Panc1 (cell line): Measurements from ENCODE around the gene CRTC1. TPM values are rescaled to one million over a fixed set of nuclear protein-coding genes. Genes with fewer than 3 reads are reported as not detected.

Source experiments
- ATAC-seq: fragments of 200-7000 bp; cut with Tn5 transposase; 2 replicates; pipeline ENCODE4 v1.9.1; 2020; ENCODE audit warnings: mild to moderate bottlenecking, moderate library complexity
- BruUV-seq: library from RNA; stranded (reverse); fragments of 400-500 nt; replicated peaks from 2 replicates; lab custom pipeline; 2021; lab: Mats Ljungman, UMichigan
- CTCF ChIA-PET: fragments of 300-600 bp; sonication (Branson Sonifier 250); formaldehyde crosslinking; loops from one replicate; lab custom pipeline; 2022; ENCODE audit warnings: antibody characterized with exemption; lab: Charles Lee
- POLR2A ChIA-PET: fragments of 300-600 bp; sonication (Branson Sonifier 250); formaldehyde crosslinking; loops from one replicate; lab custom pipeline; 2022; ENCODE audit warnings: antibody characterized with exemption; lab: Charles Lee
- DNase-seq: peaks from one replicate; pipeline ENCODE4 v3.0.0-alpha.2; 2010; ENCODE audit warnings: low read depth, low spot score
- H3K27ac ChIP-seq: 2 replicates; pipeline ENCODE4 v1.5.1; 2011; ENCODE audit warnings: mild to moderate bottlenecking, low read length, inconsistent platforms
- H3K27me3 ChIP-seq: fragments of 200-500 bp; sonication (Bioruptor generic); 2 replicates; pipeline ENCODE4 v1.6.0; 2014; ENCODE audit warnings: low read length, inconsistent platforms; ENCODE audit not compliant: control insufficient read depth, insufficient read depth
- H3K36me3 ChIP-seq: fragments of 200-500 bp; sonication (Bioruptor generic); 2 replicates; pipeline ENCODE4 v1.5.1; 2014; ENCODE audit warnings: inconsistent platforms, mild to moderate bottlenecking, low read length, moderate library complexity; ENCODE audit not compliant: control insufficient read depth, insufficient read depth
- H3K4me1 ChIP-seq: 2 replicates; pipeline ENCODE4 v1.5.1; 2011; ENCODE audit warnings: inconsistent platforms, mild to moderate bottlenecking, low read length, moderate library complexity; ENCODE audit not compliant: control insufficient read depth, insufficient read depth
- H3K4me3 ChIP-seq, 2 experiments: 2 replicates each; pipeline ENCODE4 v1.5.1; 2011 to 2012; ENCODE audit warnings: low read depth in 2 of 2, low read length in 2 of 2, mild to moderate bottlenecking in 2 of 2, inconsistent platforms in 1 of 2, moderate library complexity in 1 of 2
- H3K9me3 ChIP-seq: fragments of 200-500 bp; sonication (Bioruptor generic); 2 replicates; pipeline ENCODE4 v1.5.1; 2014; ENCODE audit warnings: low read depth, mild to moderate bottlenecking, inconsistent platforms, low read length, moderate library complexity; ENCODE audit not compliant: control insufficient read depth, insufficient read depth
- POLR2AphosphoS5 ChIP-seq: IDR thresholded peaks from 2 replicates; pipeline ENCODE4 v1.6.1; 2012; ENCODE audit warnings: mild to moderate bottlenecking, low read depth, low read length, moderate library complexity
- SIN3A ChIP-seq: IDR thresholded peaks from 2 replicates; pipeline ENCODE4 v1.6.1; 2012; ENCODE audit warnings: low read depth, mild to moderate bottlenecking, low read length, moderate library complexity, borderline replicate concordance; ENCODE audit not compliant: insufficient read depth
- TCF7L2 ChIP-seq: IDR thresholded peaks from 2 replicates; pipeline ENCODE4 v1.6.1; 2011; ENCODE audit warnings: mild to moderate bottlenecking, low read depth, low read length, inconsistent platforms
- in situ Hi-C: cut with HindIII; loops from 2 replicates; pipeline ENCODE4 v1.10.0; 2016; ENCODE audit warnings: low sequenced_read_pairs, low pct_unique_long_range_greater_than_20kb
- intact Hi-C: fragments of 100-400 bp; cut with micrococcal nuclease; formaldehyde crosslinking; loops from one replicate; pipeline ENCODE4 v1.10.0; 2022; ENCODE audit not compliant: unreplicated experiment
- total RNA-seq: library from RNA; stranded (reverse); gene quantifications from one replicate; pipeline ENCODE4 v1.2.1, GENCODE V29; 2021; ENCODE audit not compliant: unreplicated experiment
- TF ChIP-seq, protein P1 (sequence below), 2 experiments: IDR thresholded peaks; 2 replicates each; pipeline ENCODE4 v1.6.1; 2011 to 2012; ENCODE audit warnings: low read depth in 2 of 2, control low read depth in 1 of 2, low read length in 1 of 2, mild to moderate bottlenecking in 1 of 2, moderate library complexity in 1 of 2; ENCODE audit not compliant: insufficient read depth in 1 of 2
- TF ChIP-seq, protein P2 (sequence below): fragments of 450-650 bp; IDR thresholded peaks from 2 replicates; pipeline ENCODE4 v1.5.1; 2017; ENCODE audit warnings: mild to moderate bottlenecking

CRTC1 gene
- total RNA-seq, 1 experiment from 2014 or later, result 18.2 TPM

DNA sequence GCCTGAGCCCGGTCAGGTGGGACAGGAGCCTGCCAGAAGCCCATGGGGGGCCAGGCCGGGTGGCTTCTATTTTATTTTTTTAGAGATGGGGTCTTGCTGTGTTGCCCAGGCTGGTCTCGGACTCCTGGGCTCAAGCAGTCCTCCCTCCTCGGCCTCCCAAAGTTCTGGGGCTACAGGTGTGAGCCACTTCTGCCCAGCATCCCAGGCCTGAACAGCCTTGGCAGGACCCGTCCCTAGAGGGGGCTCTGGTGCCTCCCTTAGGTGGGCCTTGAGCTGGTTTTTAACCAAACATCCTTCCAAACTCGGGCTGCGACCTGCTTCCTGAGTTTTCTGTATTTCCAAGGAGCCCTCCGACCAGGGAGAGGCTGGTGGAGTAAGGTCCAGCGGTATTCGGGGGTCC is 97.2 kb downstream of the CRTC1 start:
- H3K27me3 ChIP-seq, result no peaks in the 10 kb centered on the region
- no peaks in the 10 kb centered on the region for H3K36me3 ChIP-seq
- no peaks in the 10 kb centered on the region for H3K9me3 ChIP-seq
- no peak for ATAC-seq
- TF ChIP-seq, protein P1, sequence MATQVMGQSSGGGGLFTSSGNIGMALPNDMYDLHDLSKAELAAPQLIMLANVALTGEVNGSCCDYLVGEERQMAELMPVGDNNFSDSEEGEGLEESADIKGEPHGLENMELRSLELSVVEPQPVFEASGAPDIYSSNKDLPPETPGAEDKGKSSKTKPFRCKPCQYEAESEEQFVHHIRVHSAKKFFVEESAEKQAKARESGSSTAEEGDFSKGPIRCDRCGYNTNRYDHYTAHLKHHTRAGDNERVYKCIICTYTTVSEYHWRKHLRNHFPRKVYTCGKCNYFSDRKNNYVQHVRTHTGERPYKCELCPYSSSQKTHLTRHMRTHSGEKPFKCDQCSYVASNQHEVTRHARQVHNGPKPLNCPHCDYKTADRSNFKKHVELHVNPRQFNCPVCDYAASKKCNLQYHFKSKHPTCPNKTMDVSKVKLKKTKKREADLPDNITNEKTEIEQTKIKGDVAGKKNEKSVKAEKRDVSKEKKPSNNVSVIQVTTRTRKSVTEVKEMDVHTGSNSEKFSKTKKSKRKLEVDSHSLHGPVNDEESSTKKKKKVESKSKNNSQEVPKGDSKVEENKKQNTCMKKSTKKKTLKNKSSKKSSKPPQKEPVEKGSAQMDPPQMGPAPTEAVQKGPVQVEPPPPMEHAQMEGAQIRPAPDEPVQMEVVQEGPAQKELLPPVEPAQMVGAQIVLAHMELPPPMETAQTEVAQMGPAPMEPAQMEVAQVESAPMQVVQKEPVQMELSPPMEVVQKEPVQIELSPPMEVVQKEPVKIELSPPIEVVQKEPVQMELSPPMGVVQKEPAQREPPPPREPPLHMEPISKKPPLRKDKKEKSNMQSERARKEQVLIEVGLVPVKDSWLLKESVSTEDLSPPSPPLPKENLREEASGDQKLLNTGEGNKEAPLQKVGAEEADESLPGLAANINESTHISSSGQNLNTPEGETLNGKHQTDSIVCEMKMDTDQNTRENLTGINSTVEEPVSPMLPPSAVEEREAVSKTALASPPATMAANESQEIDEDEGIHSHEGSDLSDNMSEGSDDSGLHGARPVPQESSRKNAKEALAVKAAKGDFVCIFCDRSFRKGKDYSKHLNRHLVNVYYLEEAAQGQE (IDR thresholded peaks at IDR 0.05; ENCODE audit: insufficient read depth in 1 of 2, low read depth in 2 of 2, low read length in 1 of 2), result no peak
- TF ChIP-seq, protein P2, sequence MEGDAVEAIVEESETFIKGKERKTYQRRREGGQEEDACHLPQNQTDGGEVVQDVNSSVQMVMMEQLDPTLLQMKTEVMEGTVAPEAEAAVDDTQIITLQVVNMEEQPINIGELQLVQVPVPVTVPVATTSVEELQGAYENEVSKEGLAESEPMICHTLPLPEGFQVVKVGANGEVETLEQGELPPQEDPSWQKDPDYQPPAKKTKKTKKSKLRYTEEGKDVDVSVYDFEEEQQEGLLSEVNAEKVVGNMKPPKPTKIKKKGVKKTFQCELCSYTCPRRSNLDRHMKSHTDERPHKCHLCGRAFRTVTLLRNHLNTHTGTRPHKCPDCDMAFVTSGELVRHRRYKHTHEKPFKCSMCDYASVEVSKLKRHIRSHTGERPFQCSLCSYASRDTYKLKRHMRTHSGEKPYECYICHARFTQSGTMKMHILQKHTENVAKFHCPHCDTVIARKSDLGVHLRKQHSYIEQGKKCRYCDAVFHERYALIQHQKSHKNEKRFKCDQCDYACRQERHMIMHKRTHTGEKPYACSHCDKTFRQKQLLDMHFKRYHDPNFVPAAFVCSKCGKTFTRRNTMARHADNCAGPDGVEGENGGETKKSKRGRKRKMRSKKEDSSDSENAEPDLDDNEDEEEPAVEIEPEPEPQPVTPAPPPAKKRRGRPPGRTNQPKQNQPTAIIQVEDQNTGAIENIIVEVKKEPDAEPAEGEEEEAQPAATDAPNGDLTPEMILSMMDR, result no peak; the same call in 1 of the 2 replicates
- TF ChIP-seq SIN3A (no peak), TCF7L2 (no peak)
- BruUV-seq, result no TSS peak
- POLR2A ChIA-PET, result no interaction called here
- in situ Hi-C loops (no loop called here), intact Hi-C loops (loop anchor here (10.0 kb wide), 1 partner anchor 64 kb away; no protein-coding TSS in a partner anchor)
- CTCF ChIA-PET, result interaction anchor here (0.6 kb wide), 1 partner anchor 66 kb away, joined by 5 read pairs; no protein-coding TSS in a partner anchor
- no peaks in the 10 kb centered on the region for H3K4me1 ChIP-seq
- DNase-seq, result no peak
- H3K4me3 ChIP-seq, result no peak overlapping the region
- H3K27ac ChIP-seq, result no peak overlapping the region

DNA sequence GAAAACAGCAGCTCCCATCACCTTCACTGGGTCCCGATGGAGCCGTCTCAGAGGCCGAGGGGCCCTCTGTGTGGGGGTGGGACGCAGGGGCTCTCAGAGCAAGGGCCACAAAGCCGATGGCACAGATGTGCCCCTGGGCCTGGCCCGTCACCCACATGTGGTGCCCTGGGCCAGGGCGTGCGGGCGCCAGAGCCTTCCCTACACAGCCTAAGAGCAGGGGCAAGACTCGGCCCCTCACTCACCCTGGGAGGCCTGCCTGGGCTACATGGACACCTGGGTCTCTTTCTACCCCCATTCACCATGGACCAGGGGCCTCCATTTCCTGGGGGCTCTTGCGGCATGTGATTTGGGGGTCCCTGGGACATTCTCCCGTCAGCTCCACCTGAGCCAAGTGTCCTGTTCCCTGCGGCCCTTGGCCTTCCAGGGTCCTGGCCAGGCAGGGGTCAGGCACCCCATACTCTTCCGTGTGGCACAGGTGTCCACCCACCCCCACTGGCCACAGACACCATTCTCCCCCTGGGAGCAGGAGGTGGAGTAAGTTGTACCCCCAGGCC is 97.6 kb downstream of the CRTC1 start:
- H3K9me3 ChIP-seq, result no peaks in the 10 kb centered on the region
- ChIA-PET POLR2A (no interaction called here), CTCF (interaction anchor here (0.6 kb wide), 1 partner anchor 66 kb away, joined by 5 read pairs; no protein-coding TSS in a partner anchor)
- no peak overlapping the region for H3K4me3 ChIP-seq
- H3K27me3 ChIP-seq, result no peaks in the 10 kb centered on the region
- no peaks in the 10 kb centered on the region for H3K4me1 ChIP-seq
- H3K36me3 ChIP-seq, result no peaks in the 10 kb centered on the region
- in situ Hi-C loops (no loop called here), intact Hi-C loops (loop anchor here (10.0 kb wide), 1 partner anchor 64 kb away; no protein-coding TSS in a partner anchor)
- TF ChIP-seq SIN3A (no peak), TCF7L2 (no peak)
- ATAC-seq, result no peak
- no peak overlapping the region for H3K27ac ChIP-seq
- no peak for DNase-seq
- BruUV-seq, result no TSS peak

DNA sequence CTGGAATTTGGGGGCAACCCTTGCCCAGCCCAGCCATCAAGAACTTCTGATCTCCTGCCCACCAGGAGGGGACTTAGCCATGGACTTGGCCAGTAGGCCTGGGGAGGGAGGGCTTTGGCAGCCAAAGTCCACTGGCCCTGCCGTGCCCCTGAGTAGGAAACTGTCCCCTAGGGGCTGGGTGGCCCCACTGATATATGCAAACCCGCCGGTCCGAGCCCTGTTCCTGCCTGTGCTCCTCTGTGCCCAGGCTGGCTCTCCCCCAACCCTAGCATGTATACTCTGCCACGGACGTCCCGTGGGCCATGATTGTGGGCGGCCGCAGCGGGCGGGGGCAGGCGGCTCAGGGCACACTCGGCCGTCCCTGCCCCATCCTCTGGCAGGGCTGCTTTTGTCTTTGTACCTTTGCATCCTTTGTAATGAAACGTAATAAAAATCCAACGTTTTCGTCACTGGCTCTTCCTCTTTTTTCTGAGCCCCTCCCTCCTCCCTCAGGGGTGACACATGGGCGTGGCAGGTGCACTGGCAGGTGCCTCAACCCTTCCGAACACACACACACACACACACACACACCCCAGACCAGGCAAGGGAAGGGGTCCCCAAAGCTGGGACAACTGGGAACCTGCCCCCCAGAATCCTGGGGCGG is 98.5 kb downstream of the CRTC1 start:
- no peak overlapping the region for H3K4me3 ChIP-seq
- ATAC-seq, result no peak
- H3K27ac ChIP-seq, result no peak overlapping the region
- BruUV-seq, result no TSS peak
- no peaks in the 10 kb centered on the region for H3K9me3 ChIP-seq
- ChIA-PET POLR2A (no interaction called here), CTCF (no interaction called here)
- intact Hi-C loops, result loop anchor here (10.0 kb wide), 1 partner anchor 63 kb away; no protein-coding TSS in a partner anchor
- no peak for DNase-seq
- in situ Hi-C loops, result no loop called here
- no peaks in the 10 kb centered on the region for H3K4me1 ChIP-seq
- TF ChIP-seq, protein P1 (IDR thresholded peaks at IDR 0.05; ENCODE audit: insufficient read depth in 1 of 2, low read depth in 2 of 2, low read length in 1 of 2), result no peak
- TF ChIP-seq, protein P2, result no peak
- TF ChIP-seq POLR2AphosphoS5 (no peak), TCF7L2 (no peak), SIN3A (no peak)
- H3K27me3 ChIP-seq, result no peaks in the 10 kb centered on the region
- no peaks in the 10 kb centered on the region for H3K36me3 ChIP-seq
